ENCODE measurements around the gene TMEM269.

TMEM269 gene

GRCh38 chr1:42825036-42825851, 40.5 kb downstream of the TMEM269 start:
- DNase-seq, result no peak

DNA sequence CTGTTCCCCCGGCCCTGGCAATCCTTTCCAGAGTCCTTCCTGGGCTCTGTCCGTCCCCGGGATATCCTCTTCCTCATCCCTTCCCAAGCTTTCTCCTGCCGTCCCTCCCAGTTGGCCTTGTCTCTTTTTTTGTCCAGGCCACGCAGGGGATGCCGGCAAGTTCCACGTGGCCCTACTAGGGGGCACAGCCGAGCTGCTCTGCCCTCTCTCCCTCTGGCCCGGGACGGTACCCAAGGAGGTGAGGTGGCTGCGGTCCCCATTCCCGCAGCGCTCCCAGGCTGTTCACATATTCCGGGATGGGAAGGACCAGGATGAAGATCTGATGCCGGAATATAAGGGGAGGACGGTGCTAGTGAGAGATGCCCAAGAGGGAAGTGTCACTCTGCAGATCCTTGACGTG, 45.8 kb downstream of the TMEM269 start:
- DNase-seq, result no peak

DNA sequence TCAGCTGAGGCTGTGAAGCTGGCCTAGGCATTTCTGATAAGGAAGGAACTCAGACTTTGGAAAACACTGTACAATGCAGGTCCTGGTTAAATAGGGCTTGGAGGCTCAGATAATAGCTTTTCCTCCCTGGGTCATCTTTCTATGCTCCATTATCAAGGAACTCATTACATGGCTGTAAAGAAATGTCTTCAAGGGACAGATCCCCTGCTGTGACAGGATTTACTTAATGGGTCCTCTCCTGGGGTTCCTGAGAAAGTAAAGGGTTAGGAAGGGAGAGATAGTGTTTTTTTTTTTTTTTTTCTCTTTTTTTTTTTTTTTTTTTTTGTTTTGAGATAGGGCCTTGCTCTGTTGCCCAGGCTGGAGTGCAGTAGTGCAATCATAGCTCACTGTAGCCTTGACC, 46.5 kb downstream of the TMEM269 start:
- no peak for DNase-seq

DNA sequence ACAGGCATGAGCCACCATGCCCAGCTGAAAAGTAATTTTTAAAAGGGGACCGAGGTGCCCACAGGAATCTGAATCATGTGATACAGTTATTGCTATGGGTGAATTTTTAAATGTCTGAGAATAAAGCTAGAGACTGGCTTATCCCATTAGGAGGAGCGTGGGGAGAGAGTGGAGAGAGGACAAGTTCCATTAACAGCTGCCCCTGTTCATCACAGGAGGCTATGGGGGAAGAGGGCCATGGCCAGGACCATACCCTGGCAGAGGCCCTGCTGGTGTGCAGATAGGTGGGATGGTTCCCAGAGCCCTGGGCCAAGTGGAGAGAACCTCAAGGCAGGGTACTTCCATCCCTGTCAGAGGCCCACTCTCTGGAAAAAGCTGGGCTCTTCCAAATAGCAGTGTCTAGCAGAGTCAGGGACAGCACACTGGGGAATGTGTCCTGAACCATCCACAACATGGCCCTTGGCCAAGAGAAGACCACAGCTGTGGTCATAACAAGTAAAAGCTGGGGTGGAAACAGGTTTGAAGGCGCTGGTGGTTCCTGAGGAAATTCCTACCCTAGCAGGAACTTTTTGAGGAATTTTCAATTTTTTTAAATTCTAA, 48.0 kb downstream of the TMEM269 start:
- no peak for DNase-seq

DNA sequence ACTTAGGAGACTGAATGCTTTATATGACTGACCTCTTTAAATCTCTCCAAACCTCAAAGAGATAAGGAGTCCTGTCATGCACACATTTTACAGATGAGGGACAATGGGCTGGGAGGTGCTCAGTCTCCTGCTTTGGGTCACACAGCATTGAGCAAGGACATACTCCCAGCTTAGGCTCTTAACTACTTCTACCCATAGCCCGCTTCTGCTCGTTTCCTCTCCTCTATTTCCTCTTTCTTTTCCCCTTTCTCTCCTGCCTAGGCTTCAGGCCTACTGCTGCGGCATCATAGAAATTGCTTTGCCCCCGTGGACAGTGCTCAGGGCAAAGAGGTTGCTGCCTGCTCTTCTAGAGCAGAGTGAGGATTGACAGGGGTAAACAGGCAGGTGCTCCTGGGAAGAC, 49.2 kb downstream of the TMEM269 start:
- no peak for DNase-seq

GRCh38 chr1:42834803-42835202, 50.0 kb downstream of the TMEM269 start:
- no peak for DNase-seq

DNA sequence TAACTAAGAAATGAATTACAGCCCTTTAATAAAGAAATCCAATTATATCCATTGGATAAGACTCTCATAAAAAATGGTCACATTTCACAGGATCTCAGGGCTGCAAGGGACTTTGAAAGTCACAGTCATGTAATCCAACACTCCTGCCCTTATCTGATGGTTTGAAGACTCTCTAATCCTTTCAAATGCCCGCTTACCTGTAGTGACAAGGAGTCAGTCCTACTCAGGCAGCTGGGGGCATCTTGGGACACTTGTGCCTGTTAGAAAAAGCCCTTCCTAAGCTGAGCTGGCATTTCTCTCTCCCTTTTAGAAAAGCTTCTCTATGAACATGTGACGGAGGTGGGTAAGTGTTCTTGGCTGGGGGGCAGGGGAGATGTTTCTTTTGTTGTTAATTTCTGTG, 50.6 kb downstream of the TMEM269 start:
- no peak for DNase-seq

GRCh38 chr1:42837709-42838108, 52.9 kb downstream of the TMEM269 start:
- no peak for DNase-seq

- DNase-seq, result no peak
These were observed 53.8 kb downstream of the TMEM269 start for GRCh38 chr1:42838482-42839190.

DNA sequence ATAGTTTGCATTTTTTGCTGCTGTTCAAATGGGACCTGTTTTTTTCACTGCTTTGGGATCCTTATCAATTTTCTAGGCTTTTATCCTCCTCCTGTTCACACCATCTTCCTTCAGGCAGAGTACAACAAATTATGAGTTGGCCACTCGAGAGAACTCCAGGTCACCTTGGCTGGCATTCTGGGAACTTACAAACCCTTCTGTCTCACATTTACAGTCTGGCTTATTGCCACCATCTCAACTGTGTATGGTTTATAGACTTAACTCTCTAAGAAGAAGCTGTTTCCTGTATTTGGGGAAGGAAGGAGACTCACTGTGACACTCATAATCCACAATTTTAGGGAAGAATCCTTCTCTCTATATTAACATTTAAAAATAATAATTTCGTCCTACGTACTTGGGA, 56.2 kb downstream of the TMEM269 start:
- DNase-seq, result no peak

- no peak for DNase-seq
These were observed 56.8 kb downstream of the TMEM269 start for GRCh38 chr1:42841440-42842147.

GRCh38 chr1:42844592-42845140, 59.9 kb downstream of the TMEM269 start:
- no peak for DNase-seq

DNA sequence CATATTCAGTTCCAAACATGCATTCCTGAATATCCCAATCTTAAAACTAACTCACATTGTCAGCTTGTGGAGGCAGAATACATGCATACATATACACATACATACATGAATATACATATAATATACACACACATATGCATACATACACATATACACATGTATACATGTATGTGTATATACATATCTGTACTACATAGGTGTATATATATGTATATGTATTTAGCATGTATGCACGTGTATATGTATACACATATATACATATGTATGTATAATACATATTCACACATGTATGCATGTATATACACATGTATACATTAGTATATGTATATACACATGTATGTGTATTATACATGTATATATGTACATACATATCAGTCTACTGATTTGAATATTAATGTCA, 60.4 kb downstream of the TMEM269 start:
- DNase-seq, result no peak

DNA sequence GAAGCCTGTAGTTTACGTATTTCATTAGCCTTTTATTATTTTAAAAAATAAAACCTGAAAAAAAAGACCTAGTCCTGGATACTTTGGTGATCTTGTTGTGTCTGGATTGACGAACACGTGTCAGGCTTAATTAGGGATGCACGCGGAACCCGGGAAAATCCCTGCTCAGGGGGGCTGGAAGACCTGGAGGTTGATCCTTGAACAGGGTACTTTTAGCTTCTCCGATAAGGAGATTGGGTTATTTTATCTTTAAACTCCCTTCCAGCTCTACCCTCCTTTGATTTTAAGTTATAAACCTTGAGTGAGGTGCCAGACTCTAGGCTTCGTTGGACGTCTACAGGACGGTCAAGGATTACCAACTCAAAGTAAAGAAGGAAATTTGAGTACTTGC, 61.1 kb downstream of the TMEM269 start:
- DNase-seq, result no peak

DNA sequence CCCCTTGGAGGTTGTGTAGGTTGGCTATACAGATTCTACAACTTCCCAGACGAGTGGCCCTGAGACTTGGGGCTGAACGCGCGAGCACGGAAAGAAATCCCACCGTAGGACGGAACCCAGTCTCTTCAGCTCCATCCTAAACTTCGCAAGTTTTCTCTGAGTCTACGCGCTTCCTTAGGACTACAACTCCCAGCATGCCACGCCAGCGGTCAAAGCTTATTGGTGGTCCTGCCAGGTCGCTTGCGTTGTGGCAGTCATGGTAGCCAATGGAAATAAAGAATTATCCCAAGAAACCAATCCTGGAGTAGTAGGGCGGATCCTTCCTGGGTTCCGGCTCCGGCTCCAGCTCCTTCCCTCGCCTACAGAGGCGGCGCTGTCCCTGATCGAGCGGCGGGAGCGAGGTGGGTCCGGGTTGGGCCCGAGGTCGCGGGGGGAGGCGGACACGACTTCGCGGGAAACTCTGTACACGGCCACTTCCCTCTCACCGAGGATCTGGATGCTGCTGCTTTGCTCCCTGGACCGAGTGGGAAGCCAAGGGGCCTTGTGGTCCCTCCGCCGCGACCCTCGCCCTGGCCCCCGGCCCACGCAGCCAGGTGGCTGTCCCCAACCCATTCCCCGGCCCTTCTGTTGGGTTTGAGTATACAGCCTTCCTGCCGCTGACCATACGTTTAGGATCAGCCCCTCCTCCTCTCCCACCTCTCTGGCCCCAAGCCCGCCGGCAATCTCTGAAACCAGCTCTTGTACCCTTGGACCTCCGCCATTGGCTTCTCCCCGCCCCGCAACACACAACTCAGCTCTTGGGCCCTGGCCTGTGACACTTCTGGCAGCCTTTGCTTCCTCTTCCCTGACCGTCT, 61.7 kb downstream of the TMEM269 start, which contains the start of gene ZNF691:
ZNF691 (plus strand) TSS at position 357 of the 854 bp plus-strand sequence. CDS start 3,046 bp downstream, outside the sequence.
- DNase-seq, result peak; percentile 92

DNA sequence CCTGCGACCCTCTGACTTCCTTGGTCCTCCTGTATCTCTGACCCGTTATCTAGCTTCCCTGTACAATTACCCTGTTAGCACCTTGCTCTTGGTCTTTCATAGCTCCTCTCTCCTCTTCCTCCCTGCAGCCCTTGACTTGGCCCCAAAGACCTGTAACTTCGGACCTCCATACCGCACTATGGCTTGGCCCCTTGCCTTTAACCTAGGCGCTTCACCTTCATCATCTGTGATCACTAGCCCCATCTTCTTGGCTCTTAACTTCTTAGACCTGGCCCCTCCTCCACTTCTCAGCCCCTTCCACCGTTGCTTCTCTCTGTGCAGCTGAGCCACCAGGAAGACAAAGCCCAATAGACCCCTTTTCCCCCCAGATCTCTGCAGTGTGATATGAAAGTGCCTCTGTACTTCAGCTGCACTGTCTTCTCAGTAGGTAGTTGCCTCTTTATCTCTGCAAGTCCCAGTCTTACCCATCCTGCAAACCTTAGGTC, 62.4 kb downstream of the TMEM269 start:
- no peak for DNase-seq

DNA sequence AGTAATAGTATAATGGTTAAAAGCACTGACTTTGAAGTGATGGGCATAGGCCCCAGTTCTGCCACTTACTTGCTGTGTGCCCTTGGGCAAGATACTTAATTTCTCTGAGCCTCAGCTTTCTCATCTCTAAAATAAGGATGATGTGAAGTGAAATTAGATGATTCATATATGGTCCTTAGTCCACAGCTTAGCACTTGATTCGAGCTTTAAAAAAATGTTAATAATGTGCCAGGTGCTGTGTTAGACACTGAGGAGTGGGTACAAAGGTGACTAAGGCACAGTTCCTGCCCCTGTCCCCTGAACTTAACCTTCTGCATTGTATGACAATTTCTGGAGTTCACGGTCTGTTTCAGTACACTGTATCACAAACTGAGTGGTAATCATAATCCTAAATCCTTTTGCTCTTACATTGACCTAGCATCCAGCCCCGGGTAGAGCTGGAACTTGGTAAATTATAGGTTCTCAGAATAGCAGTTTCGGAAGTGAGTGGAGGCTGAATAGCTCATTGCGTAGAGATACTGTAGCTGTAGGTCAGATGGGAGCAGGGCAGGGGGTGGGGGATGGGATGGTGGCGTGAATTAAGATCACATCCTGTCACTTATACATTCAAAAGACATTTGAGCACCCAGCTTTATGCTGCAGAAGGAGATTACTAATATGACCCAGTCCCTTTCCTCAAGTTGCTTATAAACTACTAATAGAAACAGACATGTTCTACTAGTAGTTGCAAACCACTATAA, 63.1 kb downstream of the TMEM269 start:
- DNase-seq, result no peak

- no peak for DNase-seq
These were observed 64.2 kb downstream of the TMEM269 start for GRCh38 chr1:42848823-42849537.

DNA sequence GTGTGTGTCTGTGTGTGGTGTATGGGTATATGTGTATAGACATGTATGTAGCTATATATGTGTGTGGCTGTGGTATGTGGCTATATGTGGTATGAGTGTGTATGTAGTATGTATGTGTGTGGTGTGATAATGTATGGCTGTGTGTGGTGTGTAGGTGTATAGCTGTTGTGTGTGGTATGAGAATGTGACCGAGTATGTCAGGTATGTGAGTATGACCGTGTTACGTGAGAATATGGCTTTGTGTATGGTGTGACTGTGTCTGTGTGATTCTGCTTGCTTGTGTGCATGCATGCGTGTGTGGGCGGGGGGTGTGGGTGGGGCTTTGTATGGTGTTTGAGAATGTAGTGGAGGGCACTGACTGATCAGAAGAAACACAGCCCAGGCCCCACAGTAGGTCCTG, 65.2 kb downstream of the TMEM269 start:
- DNase-seq, result no peak

Measured in stimulated activated CD4-positive, alpha-beta T cell treated with anti-CD3 and anti-CD28 coated beads, Interleukin-4, amount 100 ng/mL, for 24 hours (primary cell).